Activated T-helper 1 cell treated with anti-CD3 and anti-CD28 coated beads, Interleukin-2, amount 50 U/mL, for 16 hours (primary cell): ENCODE data around the gene SH3D19.

Source experiments
- DNase-seq, 2 donors: peaks; one replicate each; pipeline ENCODE4 v3.0.0-alpha.2; 2020; ENCODE audit warnings: low read depth in 1 of 2, low spot score in 1 of 2

SH3D19 gene

GRCh38 chr4:151202381-151202780, 123.0 kb downstream of the SH3D19 start:
- no peak for DNase-seq

GRCh38 chr4:151199319-151200190, 125.8 kb downstream of the SH3D19 start:
- no peak for DNase-seq

- no peak for DNase-seq
Observed at GRCh38 chr4:151198748-151199147, 126.7 kb downstream of the SH3D19 start.

- no peak for DNase-seq
Observed at GRCh38 chr4:151197247-151197646, 128.2 kb downstream of the SH3D19 start.

GRCh38 chr4:151195801-151196200, 129.6 kb downstream of the SH3D19 start:
- DNase-seq = no peak

- no peak for DNase-seq
Observed at GRCh38 chr4:151193414-151193813, 132.0 kb downstream of the SH3D19 start.

GRCh38 chr4:151192556-151193235, 132.7 kb downstream of the SH3D19 start:
- DNase-seq = no peak

- DNase-seq = no peak
Observed at GRCh38 chr4:151184523-151185458, 140.6 kb downstream of the SH3D19 start.

GRCh38 chr4:151182455-151182996, 142.9 kb downstream of the SH3D19 start:
- no peak for DNase-seq

- DNase-seq = no peak
Observed at GRCh38 chr4:151176685-151177084, 148.7 kb downstream of the SH3D19 start.

- no peak for DNase-seq
Observed at GRCh38 chr4:151175754-151176631, 149.4 kb downstream of the SH3D19 start.

GRCh38 chr4:151175233-151175632, 150.2 kb downstream of the SH3D19 start:
- DNase-seq = no peak

GRCh38 chr4:151174784-151175183, 150.6 kb downstream of the SH3D19 start:
- DNase-seq = no peak

- DNase-seq = no peak
Observed at GRCh38 chr4:151173871-151174270, 151.5 kb downstream of the SH3D19 start.

- no peak for DNase-seq
Observed at GRCh38 chr4:151169900-151170299, 155.5 kb downstream of the SH3D19 start.

- no peak for DNase-seq
Observed at GRCh38 chr4:151169223-151169622, 156.2 kb downstream of the SH3D19 start.

GRCh38 chr4:151167561-151167960, 157.8 kb downstream of the SH3D19 start:
- no peak for DNase-seq

- DNase-seq = no peak
Observed at GRCh38 chr4:151166636-151167035, 158.8 kb downstream of the SH3D19 start.

- no peak for DNase-seq
Observed at GRCh38 chr4:151165205-151166000, 160.0 kb downstream of the SH3D19 start.
